Stimulated activated naive B cell treated with anti-CD40 and anti-IgM and Interleukin-4, amounts not matched to agents 10 μg/mL and 1 μg/mL and 100 μg/mL, for 72 hours (primary cell): Measurements from ENCODE around the gene SEL1L2.
A peak's percentile ranks its signal among the peaks of the same experiment; 100 is the strongest.

Experiments used
- ATAC-seq, 2 donors: fragments of 150-1000 bp; cut with Tn5 transposase; replicated peaks; 2 replicates each; pipeline ENCODE4 v1.10.0; 2021; ENCODE audit warnings: moderate library complexity in 1 of 2
- DNase-seq: peaks from one replicate; pipeline ENCODE4 v3.0.0; 2021
- H3K27ac Mint-ChIP-seq: one replicate; pipeline ENCODE4 v1.8.0; 2022; ENCODE audit warnings: mild to moderate bottlenecking, mixed read lengths
- H3K27me3 Mint-ChIP-seq, 2 donors: one replicate each; pipeline ENCODE4 v1.8.0; 2022; ENCODE audit warnings: mixed read lengths in 2 of 2
- H3K36me3 Mint-ChIP-seq, 2 donors: one replicate each; pipeline ENCODE4 v1.8.0; 2022; ENCODE audit warnings: mixed read lengths in 2 of 2, mild to moderate bottlenecking in 1 of 2
- H3K4me1 Mint-ChIP-seq, 2 donors: one replicate each; pipeline ENCODE4 v1.8.0; 2022; ENCODE audit warnings: mixed read lengths in 2 of 2, mild to moderate bottlenecking in 1 of 2
- H3K4me3 Mint-ChIP-seq, 2 donors: one replicate each; pipeline ENCODE4 v1.8.0; 2022; ENCODE audit warnings: mild to moderate bottlenecking in 2 of 2, mixed read lengths in 2 of 2, moderate library complexity in 1 of 2
- H3K9me3 Mint-ChIP-seq, 2 donors: one replicate each; pipeline ENCODE4 v1.8.0; 2022; ENCODE audit warnings: mixed read lengths in 2 of 2, mild to moderate bottlenecking in 1 of 2

The SEL1L2 gene

GRCh38 chr20:13839421-13840092 lies 150.9 kb downstream of the SEL1L2 start:
- Mint-ChIP-seq H3K27ac (no peak overlapping the region), H3K4me3 (no peak overlapping the region), H3K9me3 (no peaks in the 10 kb centered on the region), H3K36me3 (no peaks in the 10 kb centered on the region), H3K4me1 (no peaks in the 10 kb centered on the region), H3K27me3 (peaks cover 22 to 40% of the 10 kb centered on the region in 2 donors)
- ATAC-seq (no peak), DNase-seq (no peak)

- H3K27ac Mint-ChIP-seq = no peak overlapping the region
- ATAC-seq = no peak
- DNase-seq = no peak
- H3K4me1 Mint-ChIP-seq = no peaks in the 10 kb centered on the region
- H3K9me3 Mint-ChIP-seq = no peaks in the 10 kb centered on the region
- no peak overlapping the region for H3K4me3 Mint-ChIP-seq
- H3K27me3 Mint-ChIP-seq = peaks cover 15 to 34% of the 10 kb centered on the region in 2 donors
- no peaks in the 10 kb centered on the region for H3K36me3 Mint-ChIP-seq
Measured at GRCh38 chr20:13838664-13839063, 151.8 kb downstream of the SEL1L2 start.

GRCh38 chr20:13831476-13831875 lies 158.9 kb downstream of the SEL1L2 start:
- no peak overlapping the region for H3K4me3 Mint-ChIP-seq
- ATAC-seq = no peak
- peaks cover 25% of the 10 kb centered on the region in 2 donors for H3K27me3 Mint-ChIP-seq
- DNase-seq = no peak
- H3K27ac Mint-ChIP-seq = no peak overlapping the region
- H3K4me1 Mint-ChIP-seq = no peaks in the 10 kb centered on the region
- peaks cover 0 to 3% of the 10 kb centered on the region in 2 donors for H3K9me3 Mint-ChIP-seq
- no peaks in the 10 kb centered on the region for H3K36me3 Mint-ChIP-seq

- no peak for DNase-seq
- Mint-ChIP-seq H3K27ac (no peak overlapping the region), H3K27me3 (peaks cover 9 to 11% of the 10 kb centered on the region in 2 donors), H3K4me1 (no peaks in the 10 kb centered on the region), H3K36me3 (no peaks in the 10 kb centered on the region), H3K4me3 (no peak overlapping the region), H3K9me3 (no peaks in the 10 kb centered on the region)
- no peak for ATAC-seq
Measured at GRCh38 chr20:13825465-13825864, 164.9 kb downstream of the SEL1L2 start.

- no peaks in the 10 kb centered on the region for H3K36me3 Mint-ChIP-seq
- no peak for DNase-seq
Measured at GRCh38 chr20:13824459-13824858, 166.0 kb downstream of the SEL1L2 start.

GRCh38 chr20:13822459-13822858 lies 168.0 kb downstream of the SEL1L2 start:
- Mint-ChIP-seq H3K4me3 (no peak overlapping the region), H3K9me3 (no peaks in the 10 kb centered on the region), H3K27ac (no peak overlapping the region), H3K4me1 (peaks cover under 1 to 7% of the 10 kb centered on the region in 2 donors), H3K27me3 (no peaks in the 10 kb centered on the region), H3K36me3 (peaks cover 3 to 6% of the 10 kb centered on the region in 2 donors)
- no peak for DNase-seq
- no peak for ATAC-seq

More at GRCh38 chr20:13824459-13824858, 166.0 kb downstream of the SEL1L2 start:
- Mint-ChIP-seq H3K27me3 (peaks cover 2 to 8% of the 10 kb centered on the region in 2 donors), H3K4me1 (no peaks in the 10 kb centered on the region), H3K4me3 (no peak overlapping the region), H3K27ac (no peak overlapping the region), H3K9me3 (no peaks in the 10 kb centered on the region)
- no peak for ATAC-seq

- no peak overlapping the region for H3K4me3 Mint-ChIP-seq
Measured at GRCh38 chr20:13821876-13822275, 168.5 kb downstream of the SEL1L2 start.

GRCh38 chr20:13819885-13820645 lies 170.3 kb downstream of the SEL1L2 start:
- ATAC-seq (peak; percentile 81 to 83), DNase-seq (no peak)
- Mint-ChIP-seq H3K27ac (no peak overlapping the region), H3K9me3 (no peaks in the 10 kb centered on the region), H3K27me3 (no peaks in the 10 kb centered on the region), H3K4me1 (peaks cover 7 to 11% of the 10 kb centered on the region in 2 donors), H3K36me3 (peaks cover 7 to 11% of the 10 kb centered on the region in 2 donors), H3K4me3 (no peak overlapping the region)

More at GRCh38 chr20:13821876-13822275, 168.5 kb downstream of the SEL1L2 start:
- H3K36me3 Mint-ChIP-seq = peaks cover 5 to 8% of the 10 kb centered on the region in 2 donors
- ATAC-seq (no peak), DNase-seq (no peak)
- H3K27ac Mint-ChIP-seq = no peak overlapping the region
- no peaks in the 10 kb centered on the region for H3K27me3 Mint-ChIP-seq
- peaks cover 3 to 11% of the 10 kb centered on the region in 2 donors for H3K4me1 Mint-ChIP-seq
- H3K9me3 Mint-ChIP-seq = no peaks in the 10 kb centered on the region

GRCh38 chr20:13817342-13817741 lies 173.1 kb downstream of the SEL1L2 start:
- peak; percentile 57 to 70 for ATAC-seq
- H3K36me3 Mint-ChIP-seq = peaks cover 12 to 19% of the 10 kb centered on the region in 2 donors
- no peaks in the 10 kb centered on the region for H3K27me3 Mint-ChIP-seq
- no peaks in the 10 kb centered on the region for H3K9me3 Mint-ChIP-seq
- H3K4me1 Mint-ChIP-seq = peaks cover 7 to 11% of the 10 kb centered on the region in 2 donors
- H3K4me3 Mint-ChIP-seq = no peak overlapping the region
- peak overlapping the region; percentile 66 for H3K27ac Mint-ChIP-seq
- DNase-seq = no peak

- no peaks in the 10 kb centered on the region for H3K9me3 Mint-ChIP-seq
- no peaks in the 10 kb centered on the region for H3K27me3 Mint-ChIP-seq
- H3K36me3 Mint-ChIP-seq = peaks cover 12 to 19% of the 10 kb centered on the region in 2 donors
- peak overlapping the region; percentile 9 for H3K27ac Mint-ChIP-seq
- no peak overlapping the region for H3K4me3 Mint-ChIP-seq
- DNase-seq (no peak), ATAC-seq (no peak)
- peaks cover 7 to 11% of the 10 kb centered on the region in 2 donors for H3K4me1 Mint-ChIP-seq
Measured at GRCh38 chr20:13816757-13817156, 173.7 kb downstream of the SEL1L2 start.

- no peak overlapping the region for H3K27ac Mint-ChIP-seq
Measured at GRCh38 chr20:13814672-13815071, 175.7 kb downstream of the SEL1L2 start.

GRCh38 chr20:13813910-13814309 lies 176.5 kb downstream of the SEL1L2 start:
- Mint-ChIP-seq H3K36me3 (peaks cover 12 to 19% of the 10 kb centered on the region in 2 donors), H3K4me3 (no peak overlapping the region), H3K9me3 (no peaks in the 10 kb centered on the region), H3K27me3 (no peaks in the 10 kb centered on the region), H3K27ac (peak overlapping the region; percentile 66), H3K4me1 (peaks cover 7 to 11% of the 10 kb centered on the region in 2 donors)
- ATAC-seq (no peak), DNase-seq (no peak)

More at GRCh38 chr20:13814672-13815071, 175.7 kb downstream of the SEL1L2 start:
- no peaks in the 10 kb centered on the region for H3K27me3 Mint-ChIP-seq
- peaks cover 12 to 19% of the 10 kb centered on the region in 2 donors for H3K36me3 Mint-ChIP-seq
- ATAC-seq = no peak
- no peak overlapping the region for H3K4me3 Mint-ChIP-seq
- no peak for DNase-seq
- no peaks in the 10 kb centered on the region for H3K9me3 Mint-ChIP-seq
- peaks cover 7 to 11% of the 10 kb centered on the region in 2 donors for H3K4me1 Mint-ChIP-seq

- H3K4me3 Mint-ChIP-seq = no peak overlapping the region
- DNase-seq = no peak
- no peak overlapping the region for H3K27ac Mint-ChIP-seq
- H3K9me3 Mint-ChIP-seq = no peaks in the 10 kb centered on the region
- no peaks in the 10 kb centered on the region for H3K4me1 Mint-ChIP-seq
- no peak for ATAC-seq
- peaks cover 5 to 12% of the 10 kb centered on the region in 2 donors for H3K36me3 Mint-ChIP-seq
- no peaks in the 10 kb centered on the region for H3K27me3 Mint-ChIP-seq
Measured at GRCh38 chr20:13810446-13810845, 180.0 kb downstream of the SEL1L2 start.

GRCh38 chr20:13809855-13810254 lies 180.6 kb downstream of the SEL1L2 start:
- ATAC-seq = no peak
- DNase-seq = no peak
- Mint-ChIP-seq H3K36me3 (peaks cover 5 to 12% of the 10 kb centered on the region in 2 donors), H3K4me1 (no peaks in the 10 kb centered on the region), H3K27ac (no peak overlapping the region), H3K27me3 (no peaks in the 10 kb centered on the region), H3K9me3 (no peaks in the 10 kb centered on the region), H3K4me3 (no peak overlapping the region)

GRCh38 chr20:13809373-13809772 lies 181.0 kb downstream of the SEL1L2 start:
- DNase-seq (no peak), ATAC-seq (no peak)
- H3K9me3 Mint-ChIP-seq = no peaks in the 10 kb centered on the region
- no peak overlapping the region for H3K4me3 Mint-ChIP-seq
- H3K27ac Mint-ChIP-seq = no peak overlapping the region
- H3K4me1 Mint-ChIP-seq = no peaks in the 10 kb centered on the region
- peaks cover 9 to 15% of the 10 kb centered on the region in 2 donors for H3K36me3 Mint-ChIP-seq
- no peaks in the 10 kb centered on the region for H3K27me3 Mint-ChIP-seq
